MM.1S (cell line): ENCODE measurements around the gene EXOSC10.

ENCODE experiments used
- EZH2 ChIP-seq: fragments of 300-600 bp; sonication (generic); optimal IDR thresholded peaks from 2 replicates; pipeline ENCODE3; 2017; ENCODE audit warnings: low read depth, mild to moderate bottlenecking, antibody characterized with exemption, low read length, mixed read lengths
- EZH2phosphoT487 ChIP-seq: fragments of 300-600 bp; sonication (generic); IDR thresholded peaks from 2 replicates; pipeline ENCODE4 v1.6.1; 2018; ENCODE audit warnings: antibody characterized with exemption, low read length
- TF ChIP-seq, protein P1 (sequence below): fragments of 300-600 bp; sonication (generic); IDR thresholded peaks from 2 replicates; pipeline ENCODE4 v1.5.1; 2016; ENCODE audit warnings: antibody characterized with exemption, low read length, mixed read lengths

DNA sequence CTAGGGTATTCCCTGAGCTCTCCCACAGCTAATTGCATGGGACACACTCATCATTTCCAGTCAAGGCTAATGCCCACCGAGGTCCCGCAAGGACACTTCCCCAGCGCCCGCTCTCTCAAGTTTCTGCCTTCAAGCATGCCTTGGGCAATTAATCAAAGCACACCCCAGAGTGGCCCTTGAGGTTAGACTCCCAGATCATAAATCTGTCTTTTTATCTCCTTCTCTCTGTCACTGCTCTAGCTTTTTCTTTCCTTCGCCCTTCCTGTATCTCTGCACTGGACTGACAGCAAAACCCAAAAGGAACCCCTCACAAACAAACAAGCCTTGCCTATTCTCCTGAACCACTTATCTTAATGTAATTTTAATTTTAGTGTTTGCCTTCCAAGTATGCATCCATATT lies 7.9 kb upstream of the EXOSC10 start:
- TF ChIP-seq, protein P1, sequence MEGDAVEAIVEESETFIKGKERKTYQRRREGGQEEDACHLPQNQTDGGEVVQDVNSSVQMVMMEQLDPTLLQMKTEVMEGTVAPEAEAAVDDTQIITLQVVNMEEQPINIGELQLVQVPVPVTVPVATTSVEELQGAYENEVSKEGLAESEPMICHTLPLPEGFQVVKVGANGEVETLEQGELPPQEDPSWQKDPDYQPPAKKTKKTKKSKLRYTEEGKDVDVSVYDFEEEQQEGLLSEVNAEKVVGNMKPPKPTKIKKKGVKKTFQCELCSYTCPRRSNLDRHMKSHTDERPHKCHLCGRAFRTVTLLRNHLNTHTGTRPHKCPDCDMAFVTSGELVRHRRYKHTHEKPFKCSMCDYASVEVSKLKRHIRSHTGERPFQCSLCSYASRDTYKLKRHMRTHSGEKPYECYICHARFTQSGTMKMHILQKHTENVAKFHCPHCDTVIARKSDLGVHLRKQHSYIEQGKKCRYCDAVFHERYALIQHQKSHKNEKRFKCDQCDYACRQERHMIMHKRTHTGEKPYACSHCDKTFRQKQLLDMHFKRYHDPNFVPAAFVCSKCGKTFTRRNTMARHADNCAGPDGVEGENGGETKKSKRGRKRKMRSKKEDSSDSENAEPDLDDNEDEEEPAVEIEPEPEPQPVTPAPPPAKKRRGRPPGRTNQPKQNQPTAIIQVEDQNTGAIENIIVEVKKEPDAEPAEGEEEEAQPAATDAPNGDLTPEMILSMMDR = no peak
- TF ChIP-seq EZH2 (no peak), EZH2phosphoT487 (no peak)
